ENCODE measurements around the gene PEX13.
"Not testable (repeated sequence)": the region's sequence is repeated elsewhere in the genome, so short reads cannot be mapped to it uniquely, and the experiment has no call there.

Gene PEX13

GRCh38 chr2:61006486-61007105 lies 10.9 kb upstream of the PEX13 start:
- no peak for DNase-seq (ENCODE audit: low spot score)

DNA sequence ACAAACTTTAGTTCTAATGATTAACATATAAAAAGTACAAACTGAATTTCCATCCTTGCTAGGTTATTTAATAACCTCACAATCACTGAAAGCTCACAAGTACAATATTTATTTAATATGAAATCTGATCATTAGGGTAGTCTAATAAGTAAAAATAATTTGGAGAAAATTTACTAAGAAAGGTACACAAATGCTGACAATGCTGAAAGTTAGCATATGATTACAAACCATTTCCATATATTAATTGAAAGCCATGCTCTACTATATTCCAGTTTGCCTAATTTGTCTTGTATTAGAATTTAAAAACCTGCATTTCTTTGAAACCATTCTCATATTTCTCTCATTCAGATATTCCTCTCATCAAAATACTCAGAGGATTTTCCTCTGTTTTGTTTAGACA lies 8.2 kb upstream of the PEX13 start:
- no peak for DNase-seq (ENCODE audit: low spot score)

GRCh38 chr2:61011678-61012077 lies 5.8 kb upstream of the PEX13 start:
- no peak for DNase-seq (ENCODE audit: low spot score)

DNA sequence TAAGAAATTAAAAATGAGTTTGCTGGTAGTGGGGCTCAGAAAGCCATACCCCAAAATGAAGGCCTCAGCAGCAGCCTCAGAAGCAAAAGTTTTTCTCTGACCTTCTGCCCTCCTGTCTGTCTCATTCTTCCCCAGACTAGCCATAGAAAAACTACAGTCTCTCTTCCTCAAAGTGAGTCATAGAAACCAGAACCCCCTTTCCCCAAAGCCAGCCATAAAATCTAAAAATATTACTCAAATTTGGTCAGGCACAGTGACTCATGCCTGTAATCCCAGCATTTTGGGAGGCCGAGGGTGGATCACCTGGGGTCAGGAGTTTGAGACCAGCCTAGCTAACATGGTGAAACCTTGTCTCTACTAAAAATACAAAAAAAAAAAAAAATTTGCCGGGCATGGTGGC lies 5.2 kb upstream of the PEX13 start:
- not testable (repeated sequence) for DNase-seq (ENCODE audit: low spot score)

GRCh38 chr2:61013382-61013781 lies 4.1 kb upstream of the PEX13 start:
- DNase-seq (ENCODE audit: low spot score): no peak

GRCh38 chr2:61014763-61015162 lies 2.8 kb upstream of the PEX13 start:
- DNase-seq (ENCODE audit: low spot score): no peak

DNA sequence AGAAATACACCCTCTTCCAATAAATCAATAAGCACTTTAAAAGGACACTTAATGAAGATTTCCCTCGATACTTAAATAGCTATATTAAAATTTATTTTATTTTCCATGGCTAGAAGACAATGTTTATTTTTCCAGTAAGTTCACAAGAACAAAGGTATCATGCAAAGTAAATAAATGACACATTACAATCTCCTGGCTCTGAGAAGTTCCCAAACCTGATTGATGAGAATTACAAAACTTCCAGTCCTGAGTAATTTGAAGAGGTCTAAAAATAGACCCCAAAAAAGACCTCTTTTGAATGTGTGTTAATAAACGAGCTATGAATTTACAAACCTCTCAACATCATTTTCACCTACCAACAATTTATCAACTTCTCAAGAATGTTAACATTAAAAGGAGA lies 1.5 kb upstream of the PEX13 start:
- DNase-seq (ENCODE audit: low spot score): no peak

- DNase-seq (ENCODE audit: low spot score): no peak
Observed at GRCh38 chr2:61016392-61017002, 1.0 kb upstream of the PEX13 start.

- peak; percentile 40 for DNase-seq (ENCODE audit: low spot score)
Observed at GRCh38 chr2:61017003-61017555, 441 bp upstream of the PEX13 start.

DNA sequence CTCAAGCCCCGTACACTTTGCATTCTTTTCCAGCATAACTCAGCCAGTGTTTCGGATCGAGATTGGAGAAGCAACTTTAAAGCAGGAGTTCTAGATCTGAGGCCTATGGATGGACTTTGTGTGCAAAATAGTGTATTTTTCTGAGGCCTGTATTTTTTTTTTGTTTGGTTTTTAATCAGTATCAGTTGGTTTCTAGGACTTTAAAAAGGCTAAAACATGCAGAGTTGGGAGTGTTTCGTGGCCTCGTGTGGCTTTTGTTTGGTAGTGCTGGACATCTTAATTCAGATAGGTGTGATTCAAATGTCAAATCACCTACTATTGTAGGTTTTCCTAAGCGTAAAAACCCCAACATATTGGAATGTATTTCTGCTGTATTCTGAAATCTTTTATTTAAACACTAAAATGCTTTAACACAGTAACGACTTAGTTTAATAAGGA lies 817 bp downstream of the PEX13 start:
- DNase-seq (ENCODE audit: low spot score): no peak

DNA sequence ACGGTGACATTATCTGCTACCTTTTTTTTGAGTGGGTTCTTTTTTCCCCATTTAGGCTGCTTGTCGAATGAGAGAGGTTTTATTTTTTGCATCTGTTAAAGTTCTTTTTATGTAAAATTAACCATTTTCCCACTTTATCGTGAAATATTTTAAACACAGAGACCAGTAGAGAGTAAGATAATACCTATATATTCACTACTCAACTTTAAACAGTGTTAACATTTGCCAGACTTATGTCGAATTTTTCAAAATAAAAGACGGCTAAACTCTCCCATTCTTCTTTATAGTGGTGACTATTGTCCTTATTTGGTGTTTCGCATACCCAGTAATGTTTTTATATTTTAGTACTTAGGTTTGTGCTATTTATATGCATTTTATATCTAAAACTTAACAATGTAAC lies 1.3 kb downstream of the PEX13 start:
- no peak for DNase-seq (ENCODE audit: low spot score)

GRCh38 chr2:61021228-61021660 lies 3.7 kb downstream of the PEX13 start:
- no peak for DNase-seq (ENCODE audit: low spot score)

- no peak for DNase-seq (ENCODE audit: low spot score)
Observed at GRCh38 chr2:61023670-61024069, 6.2 kb downstream of the PEX13 start.

GRCh38 chr2:61029533-61029932 lies 12.0 kb downstream of the PEX13 start:
- DNase-seq (ENCODE audit: low spot score): no peak

DNA sequence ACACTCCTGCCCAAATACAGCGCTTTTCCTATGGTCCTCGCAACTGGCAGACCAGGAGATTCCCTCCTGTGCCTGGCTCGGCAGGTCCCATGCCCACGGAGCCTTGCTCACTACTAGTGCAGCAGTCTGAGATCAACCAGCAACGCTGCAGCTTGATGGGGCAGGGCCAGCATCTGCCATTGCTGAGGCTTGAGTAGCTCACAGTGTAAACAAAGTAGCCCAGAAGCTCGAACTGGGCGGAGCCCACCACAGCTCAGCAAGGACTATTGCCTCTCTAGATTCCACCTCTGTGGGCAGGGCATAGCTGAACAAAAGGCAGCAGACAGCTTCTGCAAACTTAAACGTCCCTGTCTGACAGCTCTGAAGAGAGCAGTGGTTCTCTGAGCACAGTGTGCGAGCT lies 17.1 kb downstream of the PEX13 start:
- DNase-seq (ENCODE audit: low spot score): not testable (repeated sequence)

- DNase-seq (ENCODE audit: low spot score): not testable (repeated sequence)
Observed at GRCh38 chr2:61036643-61037042, 19.1 kb downstream of the PEX13 start.

DNA sequence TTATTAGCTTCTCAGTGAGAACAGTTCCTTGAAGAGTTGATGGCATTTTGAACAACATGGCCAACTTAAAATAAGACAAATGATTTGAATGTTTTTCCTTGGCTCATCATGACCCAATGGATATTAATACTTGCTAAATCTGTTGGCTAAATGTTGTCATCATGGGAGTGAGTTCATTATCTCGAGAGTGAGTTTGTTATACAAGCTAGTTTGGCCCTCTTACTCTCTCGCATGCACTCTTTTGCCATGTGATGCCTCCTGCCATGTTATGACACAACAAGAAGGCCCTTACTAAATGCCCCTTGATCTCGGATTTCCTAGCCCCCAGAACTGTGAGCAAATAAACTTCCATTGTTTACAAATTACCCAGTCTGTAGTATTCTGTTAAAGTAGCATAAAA lies 25.3 kb downstream of the PEX13 start:
- no peak for DNase-seq (ENCODE audit: low spot score)

DNA sequence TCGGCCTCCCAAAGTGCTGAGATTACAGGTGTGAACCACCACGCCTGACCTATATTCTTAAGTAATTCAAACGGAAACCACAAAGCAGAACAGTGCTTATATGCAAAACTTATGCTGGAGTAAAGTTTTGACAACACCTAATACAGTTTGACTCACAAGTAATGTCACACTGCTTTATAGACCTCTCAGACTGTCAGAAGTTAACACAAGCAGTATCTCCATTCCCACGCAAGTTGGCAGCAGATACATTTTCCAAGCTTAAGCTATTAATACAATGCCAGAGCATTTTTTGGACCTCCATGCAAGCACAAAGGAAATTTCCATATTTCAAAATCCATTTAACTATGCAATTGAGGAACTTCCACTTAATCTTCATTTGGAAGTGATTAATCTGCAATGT lies 27.1 kb downstream of the PEX13 start:
- DNase-seq (ENCODE audit: low spot score): no peak

DNA sequence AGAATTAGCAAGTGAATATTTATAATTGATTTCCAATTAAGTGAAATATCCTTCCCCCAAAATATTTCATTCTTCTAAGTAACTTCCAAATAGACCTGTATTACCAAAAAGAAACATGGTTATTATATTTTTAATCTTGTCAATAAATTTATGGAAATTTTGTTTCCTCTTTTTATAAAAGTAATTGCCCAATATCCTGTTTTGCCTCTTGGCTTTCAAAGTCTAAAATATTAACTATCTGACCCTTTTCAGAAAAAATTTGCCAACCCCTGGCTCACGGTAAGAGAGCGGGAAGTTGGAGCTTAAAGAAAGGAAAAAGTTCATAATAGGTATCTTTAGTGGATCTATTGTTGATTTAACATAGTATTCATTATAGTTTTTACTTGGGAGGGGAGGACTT lies 27.7 kb downstream of the PEX13 start:
- DNase-seq (ENCODE audit: low spot score): no peak

DNA sequence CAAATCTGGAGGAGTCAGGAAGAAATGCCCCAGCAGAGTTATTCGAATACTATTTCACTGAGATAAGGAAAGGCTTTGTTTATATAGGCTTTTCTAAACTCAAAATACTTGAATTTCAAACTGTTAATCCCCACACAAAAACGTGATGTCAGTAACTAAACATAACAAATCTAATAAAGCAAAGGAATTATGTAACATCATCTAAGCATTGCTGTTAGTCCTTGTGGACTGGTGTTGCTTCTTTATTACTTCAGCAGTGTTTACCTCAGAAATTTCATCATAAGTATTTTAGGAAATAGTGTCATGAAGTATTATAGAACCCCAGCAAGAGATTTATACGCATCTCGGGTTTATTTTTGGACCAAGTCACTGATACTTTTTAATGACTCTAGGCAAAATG lies 28.5 kb downstream of the PEX13 start:
- DNase-seq (ENCODE audit: low spot score): no peak

GRCh38 chr2:61055557-61055956 lies 38.0 kb downstream of the PEX13 start:
- DNase-seq (ENCODE audit: low spot score): no peak

DNA sequence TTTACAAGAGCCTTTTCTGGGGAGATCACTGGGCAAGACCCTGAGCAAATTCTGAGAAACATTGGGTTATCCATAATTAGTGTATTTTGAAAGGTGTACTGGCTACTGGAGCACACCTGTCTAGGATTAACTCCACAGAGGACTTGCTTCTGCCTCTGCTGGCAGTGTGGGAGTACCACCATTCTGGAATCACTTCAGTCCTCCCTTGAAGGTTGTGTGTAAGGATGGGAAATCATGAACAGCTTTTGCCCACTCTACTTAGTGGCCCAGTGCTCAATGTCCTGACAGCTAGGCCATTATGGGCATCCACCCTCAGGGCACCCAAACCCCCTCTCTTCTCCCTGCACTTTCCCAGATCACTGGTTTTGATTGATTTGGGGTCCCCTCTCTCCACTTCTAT lies 40.0 kb downstream of the PEX13 start:
- no peak for DNase-seq (ENCODE audit: low spot score)

GRCh38 chr2:61059382-61059781 lies 41.9 kb downstream of the PEX13 start:
- no peak for DNase-seq (ENCODE audit: low spot score)
